HK-2 (cell line): ENCODE measurements around the gene TMEM191B.
"Not testable (repeated sequence)": the region's sequence is repeated elsewhere in the genome, so short reads cannot be mapped to it uniquely, and the experiment has no call there.

ENCODE experiments used
- DNase-seq: peaks from one replicate; pipeline ENCODE4 v3.0.0-alpha.2; 2018; ENCODE audit not compliant: unreplicated experiment

TMEM191B gene

GRCh38 chr22:18558516-18558915 is 30.9 kb downstream of the TMEM191B start:
- not testable (repeated sequence) for DNase-seq

GRCh38 chr22:18558939-18559338 is 31.3 kb downstream of the TMEM191B start:
- DNase-seq, result not testable (repeated sequence)

- DNase-seq, result not testable (repeated sequence)
Measured at GRCh38 chr22:18560099-18560974, 32.7 kb downstream of the TMEM191B start.

GRCh38 chr22:18570509-18571246 is 43.1 kb downstream of the TMEM191B start:
- not testable (repeated sequence) for DNase-seq

- DNase-seq, result not testable (repeated sequence)
Measured at GRCh38 chr22:18573483-18574164, 46.0 kb downstream of the TMEM191B start.

DNA sequence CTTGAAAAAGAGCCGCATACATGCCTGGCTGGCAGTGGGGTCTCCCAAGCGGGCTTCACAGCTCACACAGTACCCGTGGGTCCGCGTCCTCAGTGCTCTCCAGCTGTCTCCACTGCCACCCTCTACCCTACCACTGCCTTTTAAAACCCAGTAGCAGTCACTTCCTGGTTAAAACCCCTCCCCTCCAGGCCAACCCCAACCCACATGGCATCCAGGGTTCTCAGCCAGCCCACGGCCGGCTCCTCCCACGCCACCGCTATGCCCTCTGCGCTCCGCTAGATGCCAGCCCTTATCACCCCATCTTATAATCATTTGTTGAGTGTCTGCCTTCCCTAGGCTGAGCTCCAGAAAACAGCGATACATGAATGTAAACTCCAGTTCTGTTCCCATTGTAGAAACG is 47.0 kb downstream of the TMEM191B start:
- DNase-seq, result not testable (repeated sequence)

DNA sequence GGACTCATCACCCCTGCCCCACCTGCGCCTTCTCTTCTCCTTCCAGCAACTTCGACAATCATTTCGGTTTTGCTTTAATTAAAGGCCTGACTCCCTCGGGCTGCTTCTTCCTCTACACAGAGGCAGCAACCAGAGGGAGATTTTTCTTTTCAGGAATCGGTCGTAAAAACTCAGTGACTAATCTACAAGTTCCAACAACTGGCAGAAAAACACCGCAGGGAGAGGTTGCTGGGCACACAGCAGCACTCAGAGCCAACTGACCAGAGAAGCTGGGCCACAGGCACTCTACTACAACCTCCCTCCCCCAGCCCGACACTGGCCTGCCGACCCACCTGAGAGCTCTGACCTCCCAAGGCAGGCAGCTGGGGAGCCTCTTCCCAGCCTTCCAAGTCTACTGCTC is 48.1 kb downstream of the TMEM191B start:
- not testable (repeated sequence) for DNase-seq

- not testable (repeated sequence) for DNase-seq
Measured at GRCh38 chr22:18577090-18577818, 49.7 kb downstream of the TMEM191B start.

- DNase-seq, result not testable (repeated sequence)
Measured at GRCh38 chr22:18577847-18578246, 50.2 kb downstream of the TMEM191B start.
